GM06990 (cell line): ENCODE data around the gene KRT37.

Source experiments
- DNase-seq: peaks from one replicate; pipeline ENCODE4 v3.0.0-alpha.2; 2011; ENCODE audit not compliant: insufficient read length; ENCODE audit errors: extremely low read depth
- H3K27me3 ChIP-seq: replicated peaks from 2 replicates; pipeline ENCODE4 v1.6.0; 2011; ENCODE audit warnings: low read length; ENCODE audit not compliant: control insufficient read depth, insufficient read depth
- H3K36me3 ChIP-seq: 2 replicates; pipeline ENCODE4 v1.5.1; 2011; ENCODE audit warnings: low read length; ENCODE audit not compliant: control insufficient read depth, insufficient read depth
- H3K4me3 ChIP-seq: replicated peaks from 2 replicates; pipeline ENCODE4 v1.5.1; 2011; ENCODE audit warnings: low read depth, mild to moderate bottlenecking, control low read depth, low read length
- CTCF ChIP-seq: IDR thresholded peaks from 2 replicates; pipeline ENCODE4 v1.5.1; 2011; ENCODE audit warnings: low read length, control low read depth, mild to moderate bottlenecking, inconsistent platforms; ENCODE audit not compliant: insufficient read depth, poor library complexity, severe bottlenecking

KRT37 gene

GRCh38 chr17:41463746-41464145, 39.4 kb upstream of the KRT37 start:
- TF ChIP-seq CTCF = no peak
- H3K27me3 ChIP-seq = no peaks in the 10 kb centered on the region; the same call in 1 of the 2 replicates
- DNase-seq = no peak

GRCh38 chr17:41462705-41463104, 38.3 kb upstream of the KRT37 start:
- no peak for TF ChIP-seq CTCF
- Histone ChIP-seq H3K36me3 (no peaks in the 10 kb centered on the region), H3K4me3 (no peak overlapping the region), H3K27me3 (no peaks in the 10 kb centered on the region; the same call in 1 of the 2 replicates)
- DNase-seq = no peak

More at GRCh38 chr17:41463746-41464145, 39.4 kb upstream of the KRT37 start:
- no peaks in the 10 kb centered on the region for H3K36me3 ChIP-seq
- H3K4me3 ChIP-seq = no peak overlapping the region

- Histone ChIP-seq H3K4me3 (no peak overlapping the region), H3K27me3 (no peaks in the 10 kb centered on the region; the same call in 1 of the 2 replicates), H3K36me3 (no peaks in the 10 kb centered on the region)
- TF ChIP-seq CTCF = no peak
- DNase-seq = no peak
Observed at GRCh38 chr17:41457676-41458075, 33.3 kb upstream of the KRT37 start.

GRCh38 chr17:41456204-41456603, 31.8 kb upstream of the KRT37 start:
- no peak for TF ChIP-seq CTCF
- Histone ChIP-seq H3K27me3 (no peaks in the 10 kb centered on the region; the same call in 1 of the 2 replicates), H3K4me3 (no peak overlapping the region), H3K36me3 (no peaks in the 10 kb centered on the region)
- DNase-seq = no peak

- Histone ChIP-seq H3K4me3 (no peak overlapping the region), H3K36me3 (no peaks in the 10 kb centered on the region), H3K27me3 (no peaks in the 10 kb centered on the region; the same call in 1 of the 2 replicates)
- DNase-seq = no peak
- TF ChIP-seq CTCF = no peak
Observed at GRCh38 chr17:41455236-41455635, 30.9 kb upstream of the KRT37 start.

- H3K4me3 ChIP-seq = no peak overlapping the region
- TF ChIP-seq CTCF = no peak
- no peak for DNase-seq
- H3K27me3 ChIP-seq = no peaks in the 10 kb centered on the region; the same call in 1 of the 2 replicates
- H3K36me3 ChIP-seq = no peaks in the 10 kb centered on the region
Observed at GRCh38 chr17:41453066-41453465, 28.7 kb upstream of the KRT37 start.
